ENCODE measurements around the gene DCAF8L2.

DCAF8L2 gene

GRCh38 chrX:27598312-27598711 lies 8.2 kb downstream of the DCAF8L2 start:
- Histone ChIP-seq H3K9me3 (ENCODE audit: control insufficient read depth, insufficient read depth, low read length) (peaks cover 3% of the 10 kb centered on the region; the same call in 1 of the 2 replicates), H3K4me3 (ENCODE audit: low read depth, low read length) (no peak overlapping the region), H3K9ac (ENCODE audit: low read depth, low read length) (no peak overlapping the region), H3K4me1 (ENCODE audit: control insufficient read depth, insufficient read depth, low read length) (no peaks in the 10 kb centered on the region; the same call in 1 of the 2 replicates), H3K27me3 (ENCODE audit: control insufficient read depth, insufficient read depth, low read length) (no peaks in the 10 kb centered on the region), H3K27ac (ENCODE audit: low read depth, low read length) (no peak overlapping the region), H3K36me3 (ENCODE audit: control insufficient read depth, insufficient read depth, low read length) (no peaks in the 10 kb centered on the region)

GRCh38 chrX:27599928-27600327 lies 9.8 kb downstream of the DCAF8L2 start:
- Histone ChIP-seq H3K36me3 (ENCODE audit: control insufficient read depth, insufficient read depth, low read length) (no peaks in the 10 kb centered on the region), H3K9me3 (ENCODE audit: control insufficient read depth, insufficient read depth, low read length) (peaks cover 3% of the 10 kb centered on the region; the same call in 1 of the 2 replicates), H3K4me3 (ENCODE audit: low read depth, low read length) (no peak overlapping the region), H3K27ac (ENCODE audit: low read depth, low read length) (no peak overlapping the region), H3K27me3 (ENCODE audit: control insufficient read depth, insufficient read depth, low read length) (no peaks in the 10 kb centered on the region), H3K4me1 (ENCODE audit: control insufficient read depth, insufficient read depth, low read length) (no peaks in the 10 kb centered on the region; the same call in 1 of the 2 replicates), H3K9ac (ENCODE audit: low read depth, low read length) (no peak overlapping the region)

DNA sequence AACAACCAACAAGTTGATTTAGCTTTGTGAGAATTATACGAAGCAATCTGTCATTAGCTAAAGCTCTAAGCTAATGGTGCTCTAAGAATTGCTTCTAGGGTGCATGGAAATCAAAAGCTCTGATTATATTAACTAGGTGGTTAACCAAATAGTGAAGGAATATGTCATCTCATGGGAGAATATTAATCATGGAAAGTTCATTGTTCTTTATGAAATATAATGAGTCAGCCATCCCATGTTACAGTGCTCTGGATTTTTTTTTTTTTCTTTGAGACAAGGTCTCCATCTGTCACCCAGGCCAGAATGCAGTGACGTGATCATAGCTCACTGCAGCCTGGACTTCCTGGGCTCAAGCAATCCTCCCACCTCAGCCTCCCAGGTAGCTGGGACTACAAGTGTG lies 10.5 kb downstream of the DCAF8L2 start:
- H3K27me3 ChIP-seq (ENCODE audit: control insufficient read depth, insufficient read depth, low read length), result no peaks in the 10 kb centered on the region
- H3K27ac ChIP-seq (ENCODE audit: low read depth, low read length), result no peak overlapping the region
- no peak overlapping the region for H3K9ac ChIP-seq (ENCODE audit: low read depth, low read length)
- no peaks in the 10 kb centered on the region; the same call in 1 of the 2 replicates for H3K4me1 ChIP-seq (ENCODE audit: control insufficient read depth, insufficient read depth, low read length)
- no peaks in the 10 kb centered on the region for H3K36me3 ChIP-seq (ENCODE audit: control insufficient read depth, insufficient read depth, low read length)
- no peak overlapping the region for H3K4me3 ChIP-seq (ENCODE audit: low read depth, low read length)
- H3K9me3 ChIP-seq (ENCODE audit: control insufficient read depth, insufficient read depth, low read length), result peaks cover 4% of the 10 kb centered on the region; the same call in 1 of the 2 replicates

DNA sequence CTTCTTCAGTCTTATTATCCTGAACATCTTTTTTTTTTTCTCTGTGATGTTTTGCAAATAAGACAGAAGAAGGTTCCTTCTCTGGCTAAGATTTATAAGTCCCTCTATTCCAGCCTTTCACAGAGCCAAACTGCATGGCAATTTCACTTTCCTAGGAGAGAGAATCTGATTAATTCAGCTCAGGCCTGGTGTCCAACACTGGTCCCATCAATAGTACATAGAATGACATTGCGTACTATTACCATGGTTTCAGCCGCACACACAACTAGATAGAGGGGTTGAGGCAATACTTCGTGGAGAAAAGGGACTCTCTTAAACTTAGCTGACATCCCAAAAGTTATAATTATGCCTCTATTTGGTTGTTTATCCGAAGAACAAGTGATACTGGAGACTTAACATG lies 18.5 kb downstream of the DCAF8L2 start:
- no peak overlapping the region for H3K4me3 ChIP-seq (ENCODE audit: low read depth, low read length)
- H3K27me3 ChIP-seq (ENCODE audit: control insufficient read depth, insufficient read depth, low read length), result no peaks in the 10 kb centered on the region
- no peak overlapping the region for H3K27ac ChIP-seq (ENCODE audit: low read depth, low read length)
- H3K4me1 ChIP-seq (ENCODE audit: control insufficient read depth, insufficient read depth, low read length), result no peaks in the 10 kb centered on the region
- H3K9me3 ChIP-seq (ENCODE audit: control insufficient read depth, insufficient read depth, low read length), result peaks cover 3% of the 10 kb centered on the region; the same call in 1 of the 2 replicates
- H3K9ac ChIP-seq (ENCODE audit: low read depth, low read length), result no peak overlapping the region
- no peaks in the 10 kb centered on the region for H3K36me3 ChIP-seq (ENCODE audit: control insufficient read depth, insufficient read depth, low read length)

GRCh38 chrX:27619459-27619858 lies 29.3 kb downstream of the DCAF8L2 start:
- Histone ChIP-seq H3K4me1 (ENCODE audit: control insufficient read depth, insufficient read depth, low read length) (no peaks in the 10 kb centered on the region), H3K4me3 (ENCODE audit: low read depth, low read length) (no peak overlapping the region), H3K27ac (ENCODE audit: low read depth, low read length) (no peak overlapping the region), H3K27me3 (ENCODE audit: control insufficient read depth, insufficient read depth, low read length) (no peaks in the 10 kb centered on the region), H3K36me3 (ENCODE audit: control insufficient read depth, insufficient read depth, low read length) (no peaks in the 10 kb centered on the region), H3K9ac (ENCODE audit: low read depth, low read length) (no peak overlapping the region), H3K9me3 (ENCODE audit: control insufficient read depth, insufficient read depth, low read length) (peaks cover 17% of the 10 kb centered on the region; the same call in 1 of the 2 replicates)

GRCh38 chrX:27619975-27620374 lies 29.8 kb downstream of the DCAF8L2 start:
- H3K27ac ChIP-seq (ENCODE audit: low read depth, low read length), result no peak overlapping the region
- peaks cover 17% of the 10 kb centered on the region; the same call in 1 of the 2 replicates for H3K9me3 ChIP-seq (ENCODE audit: control insufficient read depth, insufficient read depth, low read length)
- H3K4me1 ChIP-seq (ENCODE audit: control insufficient read depth, insufficient read depth, low read length), result no peaks in the 10 kb centered on the region
- H3K27me3 ChIP-seq (ENCODE audit: control insufficient read depth, insufficient read depth, low read length), result no peaks in the 10 kb centered on the region
- no peak overlapping the region for H3K4me3 ChIP-seq (ENCODE audit: low read depth, low read length)
- no peaks in the 10 kb centered on the region for H3K36me3 ChIP-seq (ENCODE audit: control insufficient read depth, insufficient read depth, low read length)
- no peak overlapping the region for H3K9ac ChIP-seq (ENCODE audit: low read depth, low read length)

GRCh38 chrX:27622883-27623282 lies 32.7 kb downstream of the DCAF8L2 start:
- no peak overlapping the region for H3K27ac ChIP-seq (ENCODE audit: low read depth, low read length)
- peaks cover 22% of the 10 kb centered on the region for H3K9me3 ChIP-seq (ENCODE audit: control insufficient read depth, insufficient read depth, low read length)
- H3K36me3 ChIP-seq (ENCODE audit: control insufficient read depth, insufficient read depth, low read length), result no peaks in the 10 kb centered on the region
- H3K27me3 ChIP-seq (ENCODE audit: control insufficient read depth, insufficient read depth, low read length), result no peaks in the 10 kb centered on the region
- H3K9ac ChIP-seq (ENCODE audit: low read depth, low read length), result no peak overlapping the region
- no peaks in the 10 kb centered on the region for H3K4me1 ChIP-seq (ENCODE audit: control insufficient read depth, insufficient read depth, low read length)
- H3K4me3 ChIP-seq (ENCODE audit: low read depth, low read length), result no peak overlapping the region

DNA sequence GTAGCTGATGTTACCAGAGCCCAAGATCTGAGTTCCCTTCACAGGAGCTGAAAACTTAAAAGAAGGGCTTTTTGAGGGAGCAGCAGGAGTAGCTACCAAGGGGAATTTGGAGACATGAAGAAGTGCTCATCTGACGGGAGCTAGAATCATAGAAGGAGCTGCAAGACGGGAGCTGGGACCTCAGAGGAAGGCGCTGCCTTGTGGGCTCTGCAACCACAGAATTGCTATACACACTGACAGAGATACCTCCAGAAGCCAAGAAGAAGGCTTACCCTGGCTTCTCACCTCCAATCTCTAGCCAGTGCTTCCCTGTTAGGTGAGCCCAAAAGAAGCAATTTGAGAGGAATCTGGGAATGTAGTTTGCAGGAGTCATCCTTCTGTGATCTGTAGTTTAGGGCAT lies 35.9 kb downstream of the DCAF8L2 start:
- Histone ChIP-seq H3K27ac (ENCODE audit: low read depth, low read length) (no peak overlapping the region), H3K4me3 (ENCODE audit: low read depth, low read length) (no peak overlapping the region), H3K27me3 (ENCODE audit: control insufficient read depth, insufficient read depth, low read length) (no peaks in the 10 kb centered on the region), H3K9me3 (ENCODE audit: control insufficient read depth, insufficient read depth, low read length) (peaks cover 23% of the 10 kb centered on the region), H3K36me3 (ENCODE audit: control insufficient read depth, insufficient read depth, low read length) (no peaks in the 10 kb centered on the region), H3K9ac (ENCODE audit: low read depth, low read length) (no peak overlapping the region), H3K4me1 (ENCODE audit: control insufficient read depth, insufficient read depth, low read length) (no peaks in the 10 kb centered on the region)

DNA sequence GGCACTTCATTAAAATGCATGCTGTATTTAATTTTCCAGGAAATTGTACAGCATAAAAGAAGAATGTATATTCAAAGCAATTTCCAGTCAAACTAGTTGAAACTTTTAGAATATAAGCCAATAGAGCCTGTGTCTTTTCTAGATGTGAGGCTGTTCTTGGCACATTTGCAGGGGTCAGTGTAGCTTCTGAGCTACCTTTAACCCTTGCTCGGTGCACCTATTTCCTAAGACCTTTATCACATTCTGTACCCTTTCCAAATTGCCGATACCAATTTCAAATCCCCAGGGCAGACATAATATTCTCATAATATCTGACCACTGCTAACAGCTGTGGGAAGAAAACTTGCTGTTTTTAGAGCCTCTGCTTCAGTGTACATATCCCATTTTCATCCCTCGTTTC lies 43.2 kb downstream of the DCAF8L2 start:
- H3K27me3 ChIP-seq (ENCODE audit: control insufficient read depth, insufficient read depth, low read length), result no peaks in the 10 kb centered on the region
- no peaks in the 10 kb centered on the region for H3K36me3 ChIP-seq (ENCODE audit: control insufficient read depth, insufficient read depth, low read length)
- no peak overlapping the region for H3K4me3 ChIP-seq (ENCODE audit: low read depth, low read length)
- H3K27ac ChIP-seq (ENCODE audit: low read depth, low read length), result no peak overlapping the region
- H3K9me3 ChIP-seq (ENCODE audit: control insufficient read depth, insufficient read depth, low read length), result peaks cover 21% of the 10 kb centered on the region; the same call in 1 of the 2 replicates
- H3K9ac ChIP-seq (ENCODE audit: low read depth, low read length), result no peak overlapping the region
- no peaks in the 10 kb centered on the region for H3K4me1 ChIP-seq (ENCODE audit: control insufficient read depth, insufficient read depth, low read length)

DNA sequence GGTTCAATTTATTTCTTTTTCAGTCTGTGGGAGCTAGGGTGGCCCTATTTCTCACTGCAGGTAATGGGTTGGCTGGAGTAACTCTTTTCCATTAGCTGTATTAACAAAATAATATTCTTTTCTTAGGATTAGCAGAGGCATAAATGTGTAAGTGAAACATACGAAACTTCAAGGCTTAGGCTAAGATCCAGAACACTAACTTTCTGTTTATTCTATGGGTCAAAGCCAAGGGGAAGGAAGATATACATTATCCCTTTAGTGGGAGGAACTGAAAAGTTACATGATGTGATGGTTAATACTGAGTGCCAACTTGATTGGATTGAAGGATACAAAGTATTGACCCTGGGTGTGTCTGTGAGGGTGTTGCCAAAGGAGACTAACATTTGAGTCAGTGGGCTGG lies 66.4 kb downstream of the DCAF8L2 start:
- Histone ChIP-seq H3K9ac (ENCODE audit: low read depth, low read length) (no peak overlapping the region), H3K27me3 (ENCODE audit: control insufficient read depth, insufficient read depth, low read length) (no peaks in the 10 kb centered on the region), H3K4me3 (ENCODE audit: low read depth, low read length) (no peak overlapping the region), H3K4me1 (ENCODE audit: control insufficient read depth, insufficient read depth, low read length) (no peaks in the 10 kb centered on the region), H3K36me3 (ENCODE audit: control insufficient read depth, insufficient read depth, low read length) (no peaks in the 10 kb centered on the region), H3K9me3 (ENCODE audit: control insufficient read depth, insufficient read depth, low read length) (peaks cover 12% of the 10 kb centered on the region), H3K27ac (ENCODE audit: low read depth, low read length) (no peak overlapping the region)

DNA sequence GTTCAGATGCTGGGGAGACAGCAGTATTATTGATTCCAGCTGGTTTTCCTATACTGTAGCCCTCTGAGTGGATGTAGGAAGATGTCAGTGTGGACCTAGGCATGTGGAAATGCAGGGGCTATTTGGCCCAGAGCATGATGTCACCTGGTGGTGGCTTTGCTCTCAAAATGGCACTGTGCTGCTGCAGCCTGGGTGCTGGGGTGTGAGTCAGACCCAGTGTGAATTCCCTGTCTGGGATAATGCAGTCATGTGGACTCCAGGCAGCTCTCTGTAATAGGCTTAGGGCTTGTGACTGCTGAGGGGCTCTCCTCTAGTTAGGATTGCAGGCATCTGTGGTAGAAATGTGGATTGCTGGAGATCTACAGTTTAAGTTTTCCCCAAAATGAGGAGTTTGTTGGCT lies 70.7 kb downstream of the DCAF8L2 start:
- H3K27me3 ChIP-seq (ENCODE audit: control insufficient read depth, insufficient read depth, low read length), result no peaks in the 10 kb centered on the region
- H3K9me3 ChIP-seq (ENCODE audit: control insufficient read depth, insufficient read depth, low read length), result peaks cover 12% of the 10 kb centered on the region
- H3K4me1 ChIP-seq (ENCODE audit: control insufficient read depth, insufficient read depth, low read length), result no peaks in the 10 kb centered on the region
- no peaks in the 10 kb centered on the region for H3K36me3 ChIP-seq (ENCODE audit: control insufficient read depth, insufficient read depth, low read length)
- H3K4me3 ChIP-seq (ENCODE audit: low read depth, low read length), result no peak overlapping the region
- no peak overlapping the region for H3K27ac ChIP-seq (ENCODE audit: low read depth, low read length)
- no peak overlapping the region for H3K9ac ChIP-seq (ENCODE audit: low read depth, low read length)

DNA sequence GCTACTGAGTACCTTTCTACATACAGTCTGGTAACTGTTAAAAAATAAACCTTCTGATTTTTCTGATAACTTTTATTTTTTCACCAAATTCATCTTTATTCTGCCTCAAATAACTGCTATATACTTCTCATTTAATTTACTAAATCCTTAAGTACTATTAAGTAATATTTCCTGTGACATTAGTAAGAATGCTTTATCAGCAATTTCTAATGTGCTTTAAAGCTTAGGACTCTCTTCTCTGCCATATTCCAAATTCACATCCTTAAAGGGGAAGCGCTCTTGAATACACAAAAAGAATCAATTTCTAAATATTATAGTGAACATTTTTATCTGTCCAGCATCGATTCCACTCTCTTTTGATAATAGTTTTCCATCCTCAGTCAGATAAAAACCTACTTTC lies 81.1 kb downstream of the DCAF8L2 start:
- no peak overlapping the region for H3K27ac ChIP-seq (ENCODE audit: low read depth, low read length)
- peaks cover 10% of the 10 kb centered on the region for H3K9me3 ChIP-seq (ENCODE audit: control insufficient read depth, insufficient read depth, low read length)
- H3K4me1 ChIP-seq (ENCODE audit: control insufficient read depth, insufficient read depth, low read length), result no peaks in the 10 kb centered on the region
- H3K36me3 ChIP-seq (ENCODE audit: control insufficient read depth, insufficient read depth, low read length), result no peaks in the 10 kb centered on the region
- H3K27me3 ChIP-seq (ENCODE audit: control insufficient read depth, insufficient read depth, low read length), result no peaks in the 10 kb centered on the region
- no peak overlapping the region for H3K4me3 ChIP-seq (ENCODE audit: low read depth, low read length)
- H3K9ac ChIP-seq (ENCODE audit: low read depth, low read length), result no peak overlapping the region
